Endothelial cell of umbilical vein (primary cell): ENCODE measurements around the gene B3GALT6. TPM values are rescaled to one million over a fixed set of nuclear protein-coding genes. Genes with fewer than 3 reads are reported as not detected.

ENCODE experiments used
- BruUV-seq: library from RNA; stranded (reverse); fragments of 400-500 nt; replicated peaks from 2 replicates; lab custom pipeline; 2021; lab: Mats Ljungman, UMichigan
- CTCF ChIA-PET: fragments of 300-600, 350-600 bp; sonication (Branson Sonifier 250); formaldehyde crosslinking; loops from one replicate; lab custom pipeline; 2021; ENCODE audit warnings: antibody characterized with exemption, inconsistent platforms; lab: Charles Lee
- POLR2A ChIA-PET: fragments of 300-600, 350-600 bp; sonication (Branson Sonifier 250); formaldehyde crosslinking; loops from one replicate; lab custom pipeline; 2021; ENCODE audit warnings: antibody characterized with exemption, inconsistent platforms; lab: Charles Lee
- DNase-seq: peaks from one replicate; pipeline ENCODE4 v3.0.0-alpha.2; 2011; ENCODE audit warnings: low read depth, low spot score
- FAIRE-seq: peaks from 2 replicates; lab custom pipeline; 2011; peaks lifted over from hg19 to GRCh38; lab: Jason Lieb, UNC
- H2AFZ ChIP-seq: 2 replicates; pipeline ENCODE4 v1.6.0; 2012; ENCODE audit warnings: low read depth, low read length, control low read depth, inconsistent platforms
- H3K27ac ChIP-seq: 2 replicates; pipeline ENCODE4 v1.5.1; 2011; ENCODE audit warnings: low read depth, mild to moderate bottlenecking, control low read depth, low read length, moderate library complexity; ENCODE audit not compliant: insufficient read depth
- H3K27me3 ChIP-seq, 2 experiments: 2 replicates each; pipeline versions ENCODE4 v1.6.0 to v1.6.1; 2011; ENCODE audit warnings: low read length in 2 of 2, mixed read lengths in 1 of 2; ENCODE audit not compliant: control insufficient read depth in 2 of 2, insufficient read depth in 2 of 2
- H3K36me3 ChIP-seq, 2 experiments: 2 replicates in 1 of 2; 3 replicates in 1 of 2; pipeline ENCODE4 v1.5.1; 2011; ENCODE audit warnings: low read length in 2 of 2, mild to moderate bottlenecking in 1 of 2, moderate library complexity in 1 of 2; ENCODE audit not compliant: control insufficient read depth in 2 of 2, insufficient read depth in 2 of 2; ENCODE audit errors: extremely low read depth in 1 of 2
- H3K4me1 ChIP-seq: 3 replicates; pipeline ENCODE4 v1.5.1; 2011; ENCODE audit warnings: mild to moderate bottlenecking, low read length; ENCODE audit not compliant: control insufficient read depth, insufficient read depth; ENCODE audit errors: extremely low read depth
- H3K4me2 ChIP-seq: 2 replicates; pipeline ENCODE4 v1.6.1; 2011; ENCODE audit warnings: low read length, control low read depth, mixed read lengths; ENCODE audit not compliant: insufficient read depth
- H3K4me3 ChIP-seq, 3 experiments: fragments of 200-600 bp in 1 of 3; sonication (generic), shearing (Covaris generic) in 1 of 3; replicated peaks in 1 of 3; 2 replicates each; pipeline ENCODE4 v1.5.1; 2011 to 2016; ENCODE audit warnings: control low read depth in 3 of 3, low read length in 3 of 3, mild to moderate bottlenecking in 2 of 3, inconsistent platforms in 1 of 3, low read depth in 1 of 3, moderate library complexity in 1 of 3; ENCODE audit not compliant: insufficient read depth in 1 of 3
- H3K79me2 ChIP-seq: 2 replicates; pipeline ENCODE4 v1.6.0; 2012; ENCODE audit warnings: low read length, inconsistent platforms; ENCODE audit not compliant: control insufficient read depth, insufficient read depth
- H3K9ac ChIP-seq: replicated peaks from 2 replicates; pipeline ENCODE3; 2011; ENCODE audit warnings: low read length, control low read depth; ENCODE audit not compliant: insufficient read depth; ENCODE audit errors: extremely low read depth
- H3K9me1 ChIP-seq: replicated peaks from 3 replicates; pipeline ENCODE4 v1.6.0; 2011; ENCODE audit warnings: mild to moderate bottlenecking, low read length; ENCODE audit not compliant: control insufficient read depth, insufficient read depth; ENCODE audit errors: extremely low read depth
- H3K9me3 ChIP-seq: replicated peaks from 2 replicates; pipeline ENCODE4 v1.5.1; 2012; ENCODE audit warnings: low read length, inconsistent platforms; ENCODE audit not compliant: control insufficient read depth, insufficient read depth
- H4K20me1 ChIP-seq: replicated peaks from 2 replicates; pipeline ENCODE3; 2011; ENCODE audit warnings: mild to moderate bottlenecking, low read length; ENCODE audit not compliant: control insufficient read depth, insufficient read depth; ENCODE audit errors: extremely low read depth
- EZH2 ChIP-seq: IDR thresholded peaks from 2 replicates; pipeline ENCODE4 v1.6.1; 2012; ENCODE audit warnings: borderline replicate concordance, low read depth, mild to moderate bottlenecking, moderate library complexity, low read length, inconsistent platforms; ENCODE audit not compliant: severe bottlenecking
- FOS ChIP-seq: IDR thresholded peaks from 2 replicates; pipeline ENCODE4 v1.6.1; 2011; ENCODE audit warnings: mild to moderate bottlenecking, low read length, moderate library complexity, borderline replicate concordance; ENCODE audit not compliant: insufficient read depth
- GATA2 ChIP-seq: IDR thresholded peaks from 2 replicates; pipeline ENCODE4 v1.7.0; 2011; ENCODE audit warnings: low read depth, mild to moderate bottlenecking, moderate library complexity, mixed read lengths, low read length; ENCODE audit not compliant: insufficient read length, insufficient read depth
- JUN ChIP-seq: IDR thresholded peaks from 2 replicates; pipeline ENCODE4 v1.6.1; 2011; ENCODE audit warnings: borderline replicate concordance, low read depth; ENCODE audit not compliant: insufficient read length, insufficient read depth
- MAX ChIP-seq: IDR thresholded peaks from 2 replicates; pipeline ENCODE4 v1.6.1; 2011; ENCODE audit not compliant: insufficient read depth, insufficient read length
- MYC ChIP-seq: IDR thresholded peaks from one replicate; pipeline ENCODE4 v1.6.1; 2011; ENCODE audit warnings: mild to moderate bottlenecking, low read depth, low read length
- POLR2A ChIP-seq: IDR thresholded peaks from 2 replicates; pipeline ENCODE4 v1.6.1; 2012; ENCODE audit warnings: low read depth, mild to moderate bottlenecking, control low read depth, low read length
- POLR2AphosphoS5 ChIP-seq: IDR thresholded peaks from 2 replicates; pipeline ENCODE4 v1.6.1; 2012; ENCODE audit warnings: low read depth, mild to moderate bottlenecking, control low read depth, low read length, moderate library complexity; ENCODE audit not compliant: insufficient read depth
- dilution Hi-C: fragments of 300-500 bp; cut with MboI; formaldehyde crosslinking; loops from one replicate; pipeline ENCODE4 v1.15.0; 2019; ENCODE audit warnings: low sequenced_read_pairs; ENCODE audit not compliant: extremely low pct_ligation_motif_present
- intact Hi-C: fragments of 100-400 bp; cut with micrococcal nuclease; formaldehyde crosslinking; loops from one replicate; pipeline ENCODE4 v1.10.0; 2022
- polyA plus RNA-seq, 4 experiments: library from polyadenylated mRNA; depleted of rRNA in 3 of 4; stranded (reverse) in 3 of 4; unstranded in 1 of 4; fragments of >200 nt; gene quantifications; 2 replicates each; pipeline versions ENCODE4 v1.2.1 to v1.2.3, GENCODE V29; 2011 to 2012; ENCODE audit warnings: missing spikeins in 1 of 4
- total RNA-seq: library from RNA; stranded (reverse); gene quantifications from 2 replicates; pipeline ENCODE4 v1.2.3, GENCODE V29; 2021
- TF ChIP-seq, protein P1 (sequence below), 2 donors: IDR thresholded peaks; 1 replicate in 1 of 2; 2 replicates in 1 of 2; pipeline ENCODE4 v1.5.1; 2011; ENCODE audit warnings: low read length in 2 of 2, mild to moderate bottlenecking in 2 of 2, moderate library complexity in 2 of 2, control low read depth in 1 of 2, inconsistent platforms in 1 of 2, low read depth in 1 of 2; ENCODE audit not compliant: insufficient read depth in 1 of 2; ENCODE audit errors: extremely low read depth in 1 of 2

Gene B3GALT6
- total and polyA plus RNA-seq, 2 donors (not counting 3 experiments of a cell fraction or from before 2014, with no cell fraction given), result 24.6 to 34.1 TPM

DNA sequence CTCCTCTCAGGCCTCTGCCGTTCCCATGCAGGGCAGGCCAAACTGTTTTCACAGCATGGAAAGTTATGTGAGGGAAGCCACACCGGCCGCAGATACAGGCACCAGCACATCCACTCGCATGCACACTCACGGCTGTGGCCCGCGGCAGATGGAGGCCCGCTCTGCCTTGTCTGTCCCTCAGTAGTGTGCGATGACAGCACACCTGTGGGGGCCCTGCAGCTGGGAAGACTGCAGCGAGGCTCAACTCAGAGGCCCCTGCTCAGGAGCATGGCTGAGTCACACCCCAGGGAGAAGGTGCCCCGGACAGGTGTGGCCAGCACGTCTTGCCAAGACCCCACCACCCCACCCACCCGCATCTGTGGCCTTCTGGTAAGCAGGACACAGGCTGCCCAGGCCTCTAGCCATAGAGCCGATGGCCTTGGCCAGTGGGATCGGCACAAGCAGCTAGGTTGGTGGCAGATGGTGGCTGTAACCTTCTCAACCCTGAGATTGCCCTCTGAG is 42.9 kb downstream of the B3GALT6 start:
- no peak for FAIRE-seq
- no peak overlapping the region for H3K4me2 ChIP-seq
- dilution Hi-C loops, result no loop called here
- H3K36me3 ChIP-seq, result no peaks in the 10 kb centered on the region
- no peaks in the 10 kb centered on the region for H4K20me1 ChIP-seq
- no peaks in the 10 kb centered on the region for H3K9me3 ChIP-seq
- no peaks in the 10 kb centered on the region for H3K27me3 ChIP-seq
- peaks cover 35% of the 10 kb centered on the region for H3K79me2 ChIP-seq
- no peak for TF ChIP-seq GATA2
- BruUV-seq, result no TSS peak
- intact Hi-C loops, result loop anchor here (1.0 to 5.0 kb wide), 3 partner anchors 15 to 263 kb away; partner anchors contain the start of gene ISG15
- no peak overlapping the region for H3K9ac ChIP-seq
- POLR2A ChIA-PET, result interaction anchor here (0.6 kb wide), 1 partner anchor 28 kb away, joined by 4 read pairs; no protein-coding TSS in a partner anchor
- no peak for DNase-seq
- H2AFZ ChIP-seq, result no peak overlapping the region
- H3K4me3 ChIP-seq, result no peak overlapping the region
- no peak overlapping the region for H3K27ac ChIP-seq
- CTCF ChIA-PET, result interaction anchor here (2.1 kb wide), 1 partner anchor 17 kb away, joined by 11 read pairs; no protein-coding TSS in a partner anchor
- no peaks in the 10 kb centered on the region for H3K9me1 ChIP-seq
- H3K4me1 ChIP-seq, result peaks cover 24% of the 10 kb centered on the region

GRCh38 chr1:1275836-1276235 is 43.8 kb downstream of the B3GALT6 start:
- peaks cover 26% of the 10 kb centered on the region for H3K79me2 ChIP-seq
- ChIA-PET CTCF (no interaction called here), POLR2A (no interaction called here)
- H3K27me3 ChIP-seq, result no peaks in the 10 kb centered on the region
- no peak overlapping the region for H3K27ac ChIP-seq
- DNase-seq, result no peak
- dilution Hi-C loops, result no loop called here
- intact Hi-C loops, result loop anchor here (2.0 kb wide), 1 partner anchor 45 kb away; no protein-coding TSS in a partner anchor
- H3K4me1 ChIP-seq, result peaks cover 24% of the 10 kb centered on the region
- TF ChIP-seq GATA2 (no peak), POLR2A (no peak), MAX (no peak), EZH2 (no peak), POLR2AphosphoS5 (no peak), JUN (no peak), FOS (no peak), MYC (no peak)
- TF ChIP-seq, protein P1, sequence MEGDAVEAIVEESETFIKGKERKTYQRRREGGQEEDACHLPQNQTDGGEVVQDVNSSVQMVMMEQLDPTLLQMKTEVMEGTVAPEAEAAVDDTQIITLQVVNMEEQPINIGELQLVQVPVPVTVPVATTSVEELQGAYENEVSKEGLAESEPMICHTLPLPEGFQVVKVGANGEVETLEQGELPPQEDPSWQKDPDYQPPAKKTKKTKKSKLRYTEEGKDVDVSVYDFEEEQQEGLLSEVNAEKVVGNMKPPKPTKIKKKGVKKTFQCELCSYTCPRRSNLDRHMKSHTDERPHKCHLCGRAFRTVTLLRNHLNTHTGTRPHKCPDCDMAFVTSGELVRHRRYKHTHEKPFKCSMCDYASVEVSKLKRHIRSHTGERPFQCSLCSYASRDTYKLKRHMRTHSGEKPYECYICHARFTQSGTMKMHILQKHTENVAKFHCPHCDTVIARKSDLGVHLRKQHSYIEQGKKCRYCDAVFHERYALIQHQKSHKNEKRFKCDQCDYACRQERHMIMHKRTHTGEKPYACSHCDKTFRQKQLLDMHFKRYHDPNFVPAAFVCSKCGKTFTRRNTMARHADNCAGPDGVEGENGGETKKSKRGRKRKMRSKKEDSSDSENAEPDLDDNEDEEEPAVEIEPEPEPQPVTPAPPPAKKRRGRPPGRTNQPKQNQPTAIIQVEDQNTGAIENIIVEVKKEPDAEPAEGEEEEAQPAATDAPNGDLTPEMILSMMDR (IDR thresholded peaks at IDR 0.05; ENCODE audit: extremely low read depth in 1 of 2, insufficient read depth in 1 of 2, low read depth in 1 of 2, low read length in 2 of 2), result no peak
- H2AFZ ChIP-seq, result no peak overlapping the region
- H3K9me1 ChIP-seq, result no peaks in the 10 kb centered on the region
- no peak for FAIRE-seq
- H3K4me3 ChIP-seq, result no peak overlapping the region
- H4K20me1 ChIP-seq, result no peaks in the 10 kb centered on the region
- no TSS peak for BruUV-seq
- no peaks in the 10 kb centered on the region for H3K9me3 ChIP-seq
- H3K9ac ChIP-seq, result no peak overlapping the region
- H3K36me3 ChIP-seq, result no peaks in the 10 kb centered on the region
- no peak overlapping the region for H3K4me2 ChIP-seq
